Erythroblast (primary cell): ENCODE data around the gene FASTK.

ENCODE experiments used
- DNase-seq, 2 experiments: peaks; one replicate each; lab custom pipeline; 2025; lab: John Stamatoyannopoulos, UW
- GATA1 ChIP-seq: IDR thresholded peaks from 2 replicates; pipeline ENCODE4 v1.6.1; 2011; ENCODE audit warnings: low read depth, mild to moderate bottlenecking, control low read depth, low read length, moderate library complexity
- POLR2A ChIP-seq: IDR thresholded peaks from 2 replicates; pipeline ENCODE4 v1.6.1; 2011; ENCODE audit warnings: mild to moderate bottlenecking, low read length

The FASTK gene

GRCh38 chr7:151086802-151087244 lies 6.2 kb upstream of the FASTK start:
- peak; percentile 61 to 67 for DNase-seq
- no peak for TF ChIP-seq POLR2A
- TF ChIP-seq GATA1: no peak

GRCh38 chr7:151085691-151086620 lies 5.3 kb upstream of the FASTK start, which contains the start of gene AGAP3:
Gene AGAP3 (plus strand): TSS chr7:151086475. CDS start chr7:151086742, 267 bp downstream.
- peak; percentile 81 for DNase-seq
- TF ChIP-seq POLR2A (peak; percentile 51), GATA1 (no peak)

DNA sequence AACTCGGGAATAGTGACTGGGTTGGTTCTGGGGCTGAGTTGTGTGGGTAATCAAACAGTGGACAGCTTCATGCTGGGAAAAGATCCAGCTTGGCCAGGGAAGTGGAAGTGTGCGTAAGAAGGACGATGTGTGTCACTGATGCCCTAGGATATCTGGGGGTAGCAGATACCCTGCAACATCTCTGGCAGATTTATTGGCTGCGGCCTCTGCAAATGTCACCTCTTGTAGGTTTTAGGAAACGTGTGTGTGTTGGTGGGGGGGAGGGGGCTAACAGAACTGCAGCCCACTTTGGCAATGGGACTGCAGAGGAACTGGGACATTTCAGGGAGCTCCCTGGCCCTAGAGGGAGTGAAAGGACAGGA lies 4.7 kb upstream of the FASTK start:
- TF ChIP-seq GATA1: no peak
- no peak for TF ChIP-seq POLR2A
- no peak for DNase-seq

GRCh38 chr7:151083824-151084160 lies 3.2 kb upstream of the FASTK start:
- no peak for TF ChIP-seq POLR2A
- DNase-seq: no peak

DNA sequence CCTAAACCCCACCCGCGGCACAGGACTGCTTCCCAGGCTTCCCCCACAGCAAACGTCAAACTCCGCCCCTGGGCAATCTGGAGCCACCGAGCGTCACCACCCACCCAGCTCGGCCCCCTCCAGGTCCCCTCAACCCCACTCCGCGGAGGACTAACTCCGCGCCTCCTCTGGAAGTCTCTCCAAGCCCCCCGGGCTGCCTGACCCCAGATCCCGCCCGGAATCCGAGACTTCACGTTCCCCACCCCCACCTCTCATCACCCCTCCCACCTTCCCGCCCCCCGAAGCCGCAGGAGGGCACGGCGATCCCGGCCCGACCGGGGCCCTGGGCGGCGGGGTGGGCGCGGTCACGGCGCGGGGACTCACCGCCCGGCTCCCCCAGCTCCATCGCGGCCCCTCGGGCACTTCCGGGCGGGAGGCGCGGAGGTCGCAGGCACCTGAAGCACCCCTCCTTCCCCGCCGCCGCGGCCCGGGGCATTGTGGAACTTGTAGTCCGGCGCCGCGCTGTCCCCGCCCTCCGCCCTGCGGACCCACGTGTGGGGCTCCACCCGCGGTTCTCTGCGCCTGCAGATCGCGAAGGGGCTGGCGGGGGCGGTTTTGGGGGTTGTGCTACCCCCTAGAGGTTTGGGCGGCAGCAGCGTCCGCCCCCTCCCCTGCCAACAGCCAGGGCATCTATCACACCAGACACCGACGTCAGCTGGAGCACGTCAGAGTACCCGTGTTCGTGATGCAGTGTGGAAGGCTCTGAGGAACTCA lies 2.6 kb upstream of the FASTK start, which contains the start of gene TMUB1:
Gene TMUB1 (minus strand): TSS at position 423 of the 753 bp plus-strand sequence. CDS start 930 bp downstream, outside the sequence.
- no peak for TF ChIP-seq POLR2A
- TF ChIP-seq GATA1: no peak
- DNase-seq: peak; percentile 74 to 82

DNA sequence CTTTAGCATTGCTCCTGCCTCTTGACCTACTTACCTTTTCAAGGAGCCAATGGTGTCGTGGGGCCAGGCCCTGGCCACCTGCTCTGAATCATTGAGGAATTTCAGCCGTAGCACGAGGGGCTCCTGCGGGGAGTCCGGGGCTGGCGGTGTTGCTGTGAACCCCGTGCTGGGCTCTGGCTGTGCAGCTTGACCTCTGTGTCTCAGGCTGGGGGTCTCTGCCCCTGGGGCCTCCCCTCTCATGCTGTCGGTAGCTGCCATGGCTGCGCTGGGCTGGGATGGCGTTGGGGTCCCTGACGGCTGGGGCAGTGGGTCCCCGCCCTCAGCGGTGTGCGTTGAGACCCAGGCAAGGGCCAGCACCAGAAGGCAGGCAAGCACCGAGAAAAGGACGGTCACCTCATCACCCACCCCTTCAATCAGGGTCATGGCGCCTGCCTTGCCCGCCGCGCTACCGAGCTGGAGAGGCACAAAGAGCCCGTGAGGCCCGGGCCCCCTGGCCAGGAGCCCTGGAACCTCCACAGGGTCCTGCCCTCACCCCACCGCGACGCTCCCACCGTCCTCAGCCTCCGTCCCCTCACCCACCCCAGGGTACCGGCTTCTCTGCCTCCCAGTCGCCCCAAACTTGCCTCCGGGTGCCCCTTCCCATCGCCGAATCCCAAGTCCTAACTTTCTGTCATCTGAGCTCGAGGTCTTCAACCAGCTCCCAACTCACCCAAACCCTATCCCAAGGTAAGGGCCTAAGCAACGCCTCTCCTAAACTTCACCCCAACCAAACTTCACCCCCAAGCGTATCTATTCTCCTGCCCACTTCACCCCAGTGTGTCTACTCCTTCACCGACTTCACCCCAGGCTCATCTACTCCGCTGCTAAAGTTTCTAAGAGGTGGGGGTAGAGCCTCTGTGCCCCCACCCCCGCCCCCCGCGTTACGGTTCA lies 1.8 kb upstream of the FASTK start:
- TF ChIP-seq GATA1 (no peak), POLR2A (no peak)
- DNase-seq: no peak

DNA sequence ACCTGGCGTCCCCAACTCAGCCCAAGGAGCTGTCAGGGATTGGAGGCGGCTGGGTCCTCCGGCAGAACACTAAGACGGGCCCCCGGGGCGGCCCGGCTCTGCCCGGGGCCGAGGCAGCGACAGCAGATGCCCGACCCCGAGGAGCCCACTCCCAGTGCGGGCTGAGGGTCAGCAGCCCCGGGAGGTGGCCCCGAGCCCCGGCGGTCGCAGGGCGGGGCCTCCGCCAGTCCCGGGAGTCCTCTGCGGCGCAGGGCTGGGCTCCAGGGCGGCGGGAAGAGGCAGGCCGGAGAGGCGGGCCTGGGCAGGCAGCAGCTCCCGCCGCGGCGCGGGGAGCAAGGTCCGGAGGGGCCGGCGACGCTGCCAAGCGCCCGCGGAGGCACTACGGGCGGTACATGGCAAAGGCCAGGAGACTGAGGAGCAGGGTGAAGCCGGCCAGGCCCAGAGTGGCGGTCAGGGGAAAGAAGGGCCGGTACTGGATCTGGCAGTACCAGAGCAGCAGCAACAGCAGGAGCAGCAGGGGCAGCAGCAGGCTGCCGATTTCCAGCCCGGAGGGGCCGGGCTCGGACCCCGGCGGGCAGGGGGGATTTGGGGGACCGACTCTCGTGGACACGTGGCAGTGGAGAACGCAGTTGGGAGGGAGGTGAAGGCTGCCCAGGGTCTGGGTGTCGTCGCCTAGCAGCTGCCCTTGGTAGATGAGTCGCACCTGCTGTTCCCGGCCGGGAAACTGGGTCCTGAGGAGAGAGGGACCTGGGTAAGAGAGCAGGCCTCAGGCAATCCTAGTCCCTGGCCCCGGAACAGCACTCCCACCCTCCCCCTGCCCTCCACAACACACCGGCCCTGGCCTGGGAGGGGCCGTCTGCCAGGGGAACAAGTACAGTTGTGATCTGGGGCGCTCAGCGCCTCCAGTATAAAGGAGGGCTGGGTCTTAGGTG lies 827 bp upstream of the FASTK start:
- DNase-seq: no peak
- TF ChIP-seq GATA1: no peak
- peak; percentile 4 for TF ChIP-seq POLR2A

GRCh38 chr7:151080067-151080521 lies 515 bp downstream of the FASTK start:
- no peak for TF ChIP-seq POLR2A
- no peak for TF ChIP-seq GATA1

DNA sequence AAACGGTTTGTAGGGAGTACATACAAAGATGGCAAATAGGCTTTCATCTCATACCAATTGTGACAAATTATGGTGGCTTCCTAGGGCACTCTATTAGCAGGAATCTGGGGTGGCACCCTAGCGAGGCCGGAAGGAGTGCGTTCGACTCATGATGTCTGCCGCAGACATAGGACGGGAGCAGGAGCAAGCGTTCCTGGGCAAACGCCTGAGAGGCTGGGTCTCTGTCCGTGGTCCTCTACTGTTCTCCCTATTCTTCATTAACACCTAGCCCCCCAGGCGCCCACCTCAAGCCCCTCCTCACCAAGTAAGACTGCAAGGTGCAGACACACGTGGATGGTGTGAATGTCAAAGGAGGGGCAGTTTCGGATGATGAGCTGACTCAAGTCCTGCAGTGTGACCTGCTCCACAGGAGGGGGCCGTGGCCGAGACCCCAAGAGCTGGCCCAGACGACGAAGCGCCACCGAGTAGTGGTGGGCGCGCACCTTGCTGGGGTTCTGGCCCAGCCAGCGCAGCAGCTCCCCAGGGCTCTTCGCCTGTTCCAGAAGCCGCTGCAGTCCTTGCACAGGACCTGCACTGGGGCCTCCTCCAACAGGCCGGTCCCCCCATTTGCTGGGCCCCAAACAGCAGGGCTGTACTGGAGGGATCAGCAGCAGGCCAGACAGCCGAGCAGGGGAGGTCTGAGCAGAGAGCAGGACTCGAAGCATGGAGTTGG lies 1.3 kb downstream of the FASTK start:
- DNase-seq: no peak
- no peak for TF ChIP-seq POLR2A
- TF ChIP-seq GATA1: no peak

More at GRCh38 chr7:151080067-151080521, 515 bp downstream of the FASTK start:
- peak; percentile 67 to 75 for DNase-seq

GRCh38 chr7:151078233-151079040 lies 2.2 kb downstream of the FASTK start:
- no peak for TF ChIP-seq POLR2A
- no peak for TF ChIP-seq GATA1
- no peak for DNase-seq

GRCh38 chr7:151077705-151078232 lies 2.8 kb downstream of the FASTK start:
- TF ChIP-seq GATA1 (no peak), POLR2A (no peak)
- no peak for DNase-seq
